Gastroesophageal sphincter (tissue), 3 donors: Measurements from ENCODE around the gene TGFBR3L.

Experiments
- CTCF ChIP-seq, 4 experiments: fragments of 200-600 bp in 2 of 4; fragments of 450-650 bp in 2 of 4; sonication (generic) in 1 of 4; IDR thresholded peaks; one replicate each; pipeline ENCODE4 v1.5.1; 2017 to 2019; ENCODE audit warnings: antibody characterized with exemption in 4 of 4, mild to moderate bottlenecking in 2 of 4, moderate library complexity in 2 of 4
- POLR2AphosphoS5 ChIP-seq: sonication (generic); formaldehyde crosslinking; IDR thresholded peaks from one replicate; pipeline ENCODE4 v1.6.1; 2017; ENCODE audit warnings: antibody characterized with exemption

GRCh38 chr19:7901337-7901736, 13.3 kb upstream of the TGFBR3L start:
- TF ChIP-seq CTCF (IDR thresholded peaks at IDR 0.05): no peak
- no peak for TF ChIP-seq POLR2AphosphoS5
